ENCODE measurements around the gene TTC12.

TTC12 gene

GRCh38 chr11:113356203-113356602, 41.8 kb downstream of the TTC12 start:
- no peak for TF ChIP-seq POLR2A (IDR thresholded peaks at IDR 0.05; ENCODE audit: low read length)
- TF ChIP-seq GATA1 (IDR thresholded peaks at IDR 0.05; ENCODE audit: low read depth, low read length): no peak
- peak in 1 of 2 experiments; percentile 4 for DNase-seq

DNA sequence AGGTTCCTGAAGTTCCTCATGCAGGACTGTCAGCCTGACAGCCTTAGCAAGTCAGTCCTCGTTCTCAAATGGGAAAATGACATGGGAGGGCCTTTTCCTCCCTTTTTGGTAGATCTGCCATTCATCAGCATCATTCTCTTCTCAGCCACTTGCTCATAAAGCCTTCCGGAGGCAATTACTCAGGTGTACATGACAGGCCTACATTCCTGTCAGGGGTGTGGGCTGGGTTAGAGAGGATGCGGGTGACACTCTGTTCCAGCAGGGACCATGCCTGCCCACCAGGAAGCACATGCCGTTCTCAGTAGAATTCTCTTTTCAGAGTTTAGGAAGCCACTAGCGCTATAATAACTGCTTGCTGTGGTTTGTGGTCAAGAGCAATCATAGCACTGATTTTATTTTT, 49.0 kb downstream of the TTC12 start:
- no peak for DNase-seq
- TF ChIP-seq POLR2A (IDR thresholded peaks at IDR 0.05; ENCODE audit: low read length) (no peak), GATA1 (IDR thresholded peaks at IDR 0.05; ENCODE audit: low read depth, low read length) (no peak)

DNA sequence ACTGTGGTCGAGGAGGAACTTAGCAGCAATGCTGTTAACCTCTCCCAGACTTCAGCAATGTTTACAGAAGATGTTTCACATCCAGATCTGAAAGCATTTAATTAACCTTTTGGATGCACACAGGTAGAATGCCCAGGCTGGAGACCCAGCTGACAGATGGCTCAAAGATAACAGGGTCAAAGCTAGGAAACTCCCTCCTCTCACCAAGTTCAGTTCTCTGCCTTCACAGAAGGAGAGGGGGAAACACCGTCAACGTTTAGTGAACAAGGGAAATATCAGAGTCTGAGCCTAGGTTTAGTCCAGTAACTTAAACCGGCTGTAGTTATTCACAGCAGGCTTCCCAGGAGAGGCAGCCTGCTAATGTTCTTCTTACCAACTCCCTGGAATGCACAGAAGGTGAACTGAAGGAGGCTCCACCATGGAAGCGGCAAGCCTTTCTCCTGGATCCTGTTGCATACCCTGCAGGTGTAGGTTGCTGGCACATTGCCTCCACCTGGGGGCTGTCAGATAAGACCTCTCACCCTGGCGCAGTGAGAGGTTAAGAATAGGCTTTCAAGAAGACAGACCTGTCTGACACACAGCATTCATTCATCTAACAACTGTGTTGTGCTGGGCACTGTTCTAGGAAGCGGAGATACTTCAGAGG, 49.7 kb downstream of the TTC12 start:
- no peak for TF ChIP-seq POLR2A (IDR thresholded peaks at IDR 0.05; ENCODE audit: low read length)
- TF ChIP-seq GATA1 (IDR thresholded peaks at IDR 0.05; ENCODE audit: low read depth, low read length): no peak
- no peak for DNase-seq

GRCh38 chr11:113365895-113366294, 51.5 kb downstream of the TTC12 start:
- DNase-seq: no peak
- no peak for TF ChIP-seq POLR2A (IDR thresholded peaks at IDR 0.05; ENCODE audit: low read length)
- TF ChIP-seq GATA1 (IDR thresholded peaks at IDR 0.05; ENCODE audit: low read depth, low read length): no peak

DNA sequence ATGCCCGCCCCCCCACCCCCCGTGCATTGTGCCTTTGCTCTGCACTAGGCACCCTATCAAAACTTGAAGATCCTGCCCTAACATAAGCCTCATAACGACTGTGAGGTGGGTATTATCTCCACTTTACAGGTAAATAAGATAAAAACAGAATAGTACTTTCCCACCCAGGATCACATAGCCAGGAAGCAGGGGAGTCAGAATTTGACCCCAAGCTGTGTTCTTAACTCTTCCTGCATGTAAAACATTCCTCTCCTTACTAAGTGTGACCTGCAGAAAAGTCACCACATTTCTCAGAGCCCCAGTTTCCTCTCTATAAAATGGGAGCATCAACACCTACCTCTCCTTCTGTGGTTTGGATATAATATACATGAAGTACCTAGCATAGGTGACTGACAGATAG, 55.0 kb downstream of the TTC12 start:
- TF ChIP-seq GATA1 (IDR thresholded peaks at IDR 0.05; ENCODE audit: low read depth, low read length) (no peak), POLR2A (IDR thresholded peaks at IDR 0.05; ENCODE audit: low read length) (no peak)
- DNase-seq: no peak

- TF ChIP-seq GATA1 (IDR thresholded peaks at IDR 0.05; ENCODE audit: low read depth, low read length) (no peak), POLR2A (IDR thresholded peaks at IDR 0.05; ENCODE audit: low read length) (no peak)
- no peak for DNase-seq
Measured at GRCh38 chr11:113370634-113371033, 56.3 kb downstream of the TTC12 start.

DNA sequence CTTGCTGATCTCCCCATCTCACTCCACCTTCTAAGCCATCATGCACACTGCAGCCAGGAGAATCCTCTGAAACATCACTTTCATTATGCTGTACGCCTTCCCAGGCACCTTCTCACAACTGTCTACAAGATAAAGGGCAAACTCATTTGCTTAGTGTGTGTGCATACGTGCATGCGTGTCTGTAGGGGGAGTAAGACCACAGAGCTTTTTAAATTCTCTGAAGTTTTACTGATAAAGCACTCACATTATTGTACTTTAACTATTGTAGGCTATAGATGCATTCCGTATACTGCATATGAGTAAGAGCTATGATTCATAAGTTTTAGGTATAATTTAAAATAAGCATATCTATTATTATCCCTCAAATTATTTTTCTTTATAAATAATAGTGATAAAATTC, 57.9 kb downstream of the TTC12 start:
- DNase-seq: no peak
- no peak for TF ChIP-seq GATA1 (IDR thresholded peaks at IDR 0.05; ENCODE audit: low read depth, low read length)

DNA sequence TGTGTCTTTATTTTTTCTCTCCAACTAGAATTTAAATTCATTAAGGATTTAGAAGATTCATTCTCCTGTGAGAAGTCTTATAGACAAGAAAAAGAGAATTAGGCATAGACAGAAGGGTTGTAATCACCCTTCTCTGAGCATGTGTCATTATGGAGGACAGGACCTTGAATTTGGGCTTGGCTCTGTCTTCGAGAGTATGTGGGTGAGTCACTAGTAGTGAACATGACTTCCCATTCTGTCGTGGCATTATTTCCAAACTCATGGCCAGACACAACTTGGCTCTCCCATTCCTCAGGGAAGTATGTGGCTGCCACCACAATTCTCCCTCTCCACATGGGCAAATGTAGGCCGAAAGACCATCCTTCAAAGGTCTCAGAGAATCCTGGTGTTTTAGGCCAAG, 58.9 kb downstream of the TTC12 start:
- TF ChIP-seq POLR2A (IDR thresholded peaks at IDR 0.05; ENCODE audit: low read length) (no peak), GATA1 (IDR thresholded peaks at IDR 0.05; ENCODE audit: low read depth, low read length) (no peak)
- no peak for DNase-seq

DNA sequence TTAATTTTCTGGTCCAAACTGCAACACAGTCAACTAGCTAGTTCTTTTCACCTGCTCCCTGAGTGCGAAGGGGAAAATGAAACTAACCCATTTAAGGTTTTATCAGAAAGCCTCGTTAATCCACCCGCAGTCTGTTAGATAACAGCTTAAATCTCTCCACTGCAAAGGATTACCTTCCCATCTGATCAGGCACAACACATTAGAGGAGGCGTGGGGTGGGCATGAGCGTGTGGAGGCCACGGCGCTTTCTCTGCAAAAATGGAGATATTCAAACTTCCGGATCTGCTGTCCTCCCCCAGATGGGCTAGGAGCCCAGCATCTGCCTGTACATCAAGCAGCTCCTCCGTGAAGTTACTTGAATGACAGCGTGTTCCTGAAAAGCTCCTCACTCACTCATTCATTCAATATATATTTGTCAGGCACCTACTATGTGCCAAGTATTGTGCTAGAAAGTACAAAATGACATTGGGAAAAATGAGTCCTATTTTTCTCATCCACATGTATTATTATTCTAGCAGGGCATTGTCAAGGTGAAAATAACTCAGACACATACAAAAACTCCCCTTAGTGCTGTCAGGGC, 59.7 kb downstream of the TTC12 start:
- DNase-seq: no peak
- no peak for TF ChIP-seq POLR2A (IDR thresholded peaks at IDR 0.05; ENCODE audit: low read length)
- no peak for TF ChIP-seq GATA1 (IDR thresholded peaks at IDR 0.05; ENCODE audit: low read depth, low read length)

- TF ChIP-seq POLR2A (IDR thresholded peaks at IDR 0.05; ENCODE audit: low read length) (no peak), GATA1 (IDR thresholded peaks at IDR 0.05; ENCODE audit: low read depth, low read length) (no peak)
- no peak for DNase-seq
Measured at GRCh38 chr11:113375402-113375801, 61.0 kb downstream of the TTC12 start.

GRCh38 chr11:113376156-113376555, 61.8 kb downstream of the TTC12 start:
- no peak for TF ChIP-seq GATA1 (IDR thresholded peaks at IDR 0.05; ENCODE audit: low read depth, low read length)
- no peak for TF ChIP-seq POLR2A (IDR thresholded peaks at IDR 0.05; ENCODE audit: low read length)
- DNase-seq: no peak

DNA sequence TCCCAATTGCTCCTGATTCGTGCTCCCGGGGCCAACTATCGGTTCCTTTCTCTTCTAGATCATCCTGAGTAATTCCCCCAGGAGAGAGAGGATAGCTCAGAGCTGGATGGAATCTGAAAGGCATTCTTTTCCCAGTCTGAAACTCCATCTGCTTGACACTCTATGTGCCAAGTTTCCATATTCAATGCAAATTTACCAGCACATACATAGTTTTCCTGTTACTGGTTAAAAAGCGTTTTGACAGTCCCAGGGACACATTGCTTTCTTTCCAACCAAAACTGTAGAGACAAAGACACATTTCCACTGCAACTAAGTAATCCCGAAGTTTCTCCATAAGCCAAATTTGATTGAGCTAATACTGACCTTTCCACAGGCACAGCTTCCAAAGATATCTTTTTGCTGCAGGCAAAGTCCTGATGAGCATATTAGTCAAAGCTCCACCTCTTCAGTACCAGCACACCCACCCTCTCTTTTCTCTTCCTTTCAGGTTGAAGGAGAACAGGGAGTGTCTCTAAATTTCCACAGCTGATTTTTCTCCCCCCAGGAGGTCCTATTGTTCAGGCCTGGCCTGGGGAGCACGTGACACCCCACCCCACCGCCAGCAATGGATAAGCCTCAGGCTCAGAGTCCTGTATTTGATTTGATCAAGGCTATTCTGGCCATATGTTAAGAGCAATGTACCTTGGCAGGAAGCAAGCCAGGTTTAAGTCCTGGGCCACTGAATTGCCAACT, 63.5 kb downstream of the TTC12 start:
- no peak for DNase-seq
- no peak for TF ChIP-seq GATA1 (IDR thresholded peaks at IDR 0.05; ENCODE audit: low read depth, low read length)
- TF ChIP-seq POLR2A (IDR thresholded peaks at IDR 0.05; ENCODE audit: low read length): no peak

DNA sequence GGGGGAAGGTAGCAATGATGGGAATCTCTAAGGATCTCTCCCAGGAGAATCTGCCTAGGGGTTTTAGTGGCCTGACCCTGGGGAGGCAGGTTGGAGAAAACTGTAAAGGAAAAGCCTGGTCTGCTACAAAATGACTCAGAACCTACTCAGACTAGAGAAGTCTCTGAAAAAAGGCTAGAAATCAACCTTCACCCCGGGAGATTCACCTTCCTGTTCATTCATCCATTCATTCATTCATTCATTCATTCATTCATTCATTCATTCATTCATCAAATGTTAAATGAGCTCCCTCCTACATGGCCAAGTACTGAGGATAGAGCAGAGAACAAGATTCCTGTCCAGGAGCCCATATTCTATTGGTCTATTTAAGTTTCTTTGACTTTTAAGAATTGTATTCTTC, 64.3 kb downstream of the TTC12 start:
- no peak for DNase-seq
- no peak for TF ChIP-seq POLR2A (IDR thresholded peaks at IDR 0.05; ENCODE audit: low read length)
- TF ChIP-seq GATA1 (IDR thresholded peaks at IDR 0.05; ENCODE audit: low read depth, low read length): no peak

DNA sequence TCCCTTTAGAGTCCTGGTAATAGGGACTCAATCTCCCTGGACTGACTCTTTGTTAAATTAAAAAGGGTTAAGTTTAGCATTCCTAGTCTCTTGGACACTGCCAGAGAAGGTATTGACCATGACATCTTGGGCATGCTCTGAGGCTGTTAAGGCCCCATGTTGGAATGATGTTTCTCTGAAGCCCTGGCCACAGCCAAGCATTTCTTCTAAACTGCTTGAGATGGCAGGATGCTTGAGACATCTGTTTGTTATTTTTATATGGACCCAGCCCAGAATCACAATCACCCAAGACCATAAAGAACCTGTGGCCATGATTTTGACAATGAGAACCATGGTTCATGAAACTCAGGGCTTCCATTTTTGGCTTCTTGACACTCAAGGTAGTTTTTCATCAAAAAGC, 67.7 kb downstream of the TTC12 start:
- DNase-seq: no peak
- TF ChIP-seq POLR2A (IDR thresholded peaks at IDR 0.05; ENCODE audit: low read length) (no peak), GATA1 (IDR thresholded peaks at IDR 0.05; ENCODE audit: low read depth, low read length) (no peak)

DNA sequence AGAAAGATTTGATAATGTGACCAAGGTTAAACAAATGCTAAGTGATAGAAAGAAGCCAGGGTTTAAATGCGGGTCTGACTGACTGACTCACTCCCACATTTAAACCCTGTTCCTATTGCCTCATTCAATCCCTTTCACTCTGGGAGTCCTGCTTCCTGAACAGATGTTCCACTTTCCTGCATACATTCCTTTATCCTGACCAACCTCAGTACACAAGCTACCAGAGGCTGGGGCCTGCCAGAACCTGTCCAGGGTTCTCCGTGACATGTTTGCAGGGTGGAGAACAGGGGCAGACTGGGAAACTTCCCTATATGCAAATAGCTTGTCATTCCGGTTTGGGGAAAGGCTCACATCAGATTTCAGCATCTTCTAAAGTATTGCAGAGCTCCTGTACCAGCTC, 70.2 kb downstream of the TTC12 start:
- TF ChIP-seq POLR2A (IDR thresholded peaks at IDR 0.05; ENCODE audit: low read length) (no peak), GATA1 (IDR thresholded peaks at IDR 0.05; ENCODE audit: low read depth, low read length) (no peak)
- DNase-seq: no peak
